Endothelial cell of umbilical vein (primary cell): ENCODE data around the gene IRF3.

Source experiments
- CTCF ChIP-seq, 2 donors: IDR thresholded peaks; 1 replicate in 1 of 2; 2 replicates in 1 of 2; pipeline ENCODE4 v1.5.1; 2011; ENCODE audit warnings: low read length in 2 of 2, mild to moderate bottlenecking in 2 of 2, moderate library complexity in 2 of 2, control low read depth in 1 of 2, inconsistent platforms in 1 of 2, low read depth in 1 of 2; ENCODE audit not compliant: insufficient read depth in 1 of 2; ENCODE audit errors: extremely low read depth in 1 of 2
- EZH2 ChIP-seq: IDR thresholded peaks from 2 replicates; pipeline ENCODE4 v1.6.1; 2012; ENCODE audit warnings: borderline replicate concordance, low read depth, mild to moderate bottlenecking, moderate library complexity, low read length, inconsistent platforms; ENCODE audit not compliant: severe bottlenecking
- GATA2 ChIP-seq: IDR thresholded peaks from 2 replicates; pipeline ENCODE4 v1.7.0; 2011; ENCODE audit warnings: low read depth, mild to moderate bottlenecking, moderate library complexity, mixed read lengths, low read length; ENCODE audit not compliant: insufficient read length, insufficient read depth
- JUN ChIP-seq: IDR thresholded peaks from 2 replicates; pipeline ENCODE4 v1.6.1; 2011; ENCODE audit warnings: borderline replicate concordance, low read depth; ENCODE audit not compliant: insufficient read length, insufficient read depth
- MAX ChIP-seq: IDR thresholded peaks from 2 replicates; pipeline ENCODE4 v1.6.1; 2011; ENCODE audit not compliant: insufficient read depth, insufficient read length
- MYC ChIP-seq: IDR thresholded peaks from one replicate; pipeline ENCODE4 v1.6.1; 2011; ENCODE audit warnings: mild to moderate bottlenecking, low read depth, low read length
- POLR2A ChIP-seq: IDR thresholded peaks from 2 replicates; pipeline ENCODE4 v1.6.1; 2012; ENCODE audit warnings: low read depth, mild to moderate bottlenecking, control low read depth, low read length
- POLR2AphosphoS5 ChIP-seq: IDR thresholded peaks from 2 replicates; pipeline ENCODE4 v1.6.1; 2012; ENCODE audit warnings: low read depth, mild to moderate bottlenecking, control low read depth, low read length, moderate library complexity; ENCODE audit not compliant: insufficient read depth

- TF ChIP-seq POLR2A (no peak), GATA2 (no peak), CTCF (IDR thresholded peaks at IDR 0.05; ENCODE audit: extremely low read depth in 1 of 2, insufficient read depth in 1 of 2, low read depth in 1 of 2, low read length in 2 of 2) (no peak), MAX (no peak), JUN (no peak), EZH2 (no peak), POLR2AphosphoS5 (no peak), MYC (no peak)
These were observed 9.8 kb downstream of the IRF3 start for GRCh38 chr19:49655570-49656455.
